GM12891 (cell line): ENCODE data around the gene RRAS.

ENCODE experiments used
- DNase-seq: peaks from one replicate; pipeline ENCODE4 v3.0.0; 2011; ENCODE audit warnings: low spot score; ENCODE audit not compliant: insufficient read length
- FAIRE-seq: peaks from 2 replicates; lab custom pipeline; 2011; peaks lifted over from hg19 to GRCh38; lab: Jason Lieb, UNC
- PAX5 ChIP-seq: IDR thresholded peaks from 2 replicates; pipeline ENCODE4 v1.6.1; 2011; ENCODE audit warnings: low read length, moderate library complexity, mild to moderate bottlenecking; ENCODE audit not compliant: insufficient read depth, severe bottlenecking
- POLR2A ChIP-seq: IDR thresholded peaks from 2 replicates; pipeline ENCODE4 v1.6.1; 2011; ENCODE audit warnings: low read depth, low read length, control low read depth
- POLR2AphosphoS5 ChIP-seq: IDR thresholded peaks from 2 replicates; pipeline ENCODE4 v1.6.1; 2011; ENCODE audit warnings: low read depth, low read length, control low read depth
- POU2F2 ChIP-seq: IDR thresholded peaks from 2 replicates; pipeline ENCODE4 v1.6.1; 2011; ENCODE audit warnings: low read depth, mild to moderate bottlenecking, control low read depth, low read length, moderate library complexity
- SPI1 ChIP-seq: IDR thresholded peaks from 2 replicates; pipeline ENCODE4 v1.6.1; 2011; ENCODE audit warnings: low read depth, low read length, control low read depth
- TAF1 ChIP-seq: IDR thresholded peaks from 2 replicates; pipeline ENCODE4 v1.6.1; 2011; ENCODE audit warnings: low read depth, low read length, control low read depth

RRAS gene

GRCh38 chr19:49684251-49684982 lies 44.5 kb upstream of the RRAS start:
- FAIRE-seq (peak; percentile 67), DNase-seq (no peak)

GRCh38 chr19:49683814-49684250 lies 43.9 kb upstream of the RRAS start:
- 0 out of 2 replicates have a peak, but pooled peaks have one; percentile 39 for TF ChIP-seq POU2F2
- peak; percentile 29; the same call in 1 of the 2 replicates for TF ChIP-seq POLR2AphosphoS5
- no peak for TF ChIP-seq PAX5
- FAIRE-seq (no peak), DNase-seq (no peak)

More at GRCh38 chr19:49684251-49684982, 44.5 kb upstream of the RRAS start:
- TF ChIP-seq SPI1 (no peak), POU2F2 (no peak), POLR2A (peak; percentile 66), POLR2AphosphoS5 (peak; percentile 66; the same call in 1 of the 2 replicates)

GRCh38 chr19:49682274-49682673 lies 42.3 kb upstream of the RRAS start:
- TF ChIP-seq POLR2A: no peak
- TF ChIP-seq POU2F2: no peak
- TF ChIP-seq SPI1: no peak
- TF ChIP-seq PAX5: no peak
- TF ChIP-seq POLR2AphosphoS5: no peak
- TF ChIP-seq TAF1: no peak
- no peak for FAIRE-seq
- no peak for DNase-seq

GRCh38 chr19:49681830-49682229 lies 41.9 kb upstream of the RRAS start:
- FAIRE-seq: no peak

GRCh38 chr19:49680421-49681351 lies 40.7 kb upstream of the RRAS start:
- peak; percentile 96 for FAIRE-seq
- no peak for TF ChIP-seq PAX5
- DNase-seq: peak; percentile 90

More at GRCh38 chr19:49681830-49682229, 41.9 kb upstream of the RRAS start:
- TF ChIP-seq PAX5: no peak
- no peak for TF ChIP-seq TAF1
- no peak for TF ChIP-seq POU2F2
- no peak for TF ChIP-seq SPI1
- TF ChIP-seq POLR2A: no peak
- no peak for TF ChIP-seq POLR2AphosphoS5
- no peak for DNase-seq

GRCh38 chr19:49679771-49680413 lies 39.9 kb upstream of the RRAS start:
- FAIRE-seq (no peak), DNase-seq (no peak)
- TF ChIP-seq SPI1 (no peak), PAX5 (no peak), TAF1 (no peak), POLR2AphosphoS5 (no peak), POU2F2 (no peak), POLR2A (no peak)

- TF ChIP-seq TAF1: no peak
- no peak for TF ChIP-seq SPI1
- no peak for TF ChIP-seq POLR2A
- TF ChIP-seq POU2F2: no peak
- TF ChIP-seq POLR2AphosphoS5: no peak
- TF ChIP-seq PAX5: no peak
- no peak for FAIRE-seq
- no peak for DNase-seq
Measured at GRCh38 chr19:49678985-49679770, 39.2 kb upstream of the RRAS start.

- FAIRE-seq (peak; percentile 64), DNase-seq (no peak)
- TF ChIP-seq POLR2AphosphoS5: no peak
- TF ChIP-seq POU2F2: no peak
- TF ChIP-seq PAX5: no peak
- no peak for TF ChIP-seq SPI1
- TF ChIP-seq POLR2A: no peak
- TF ChIP-seq TAF1: no peak
Measured at GRCh38 chr19:49677901-49678674, 38.1 kb upstream of the RRAS start.
